GM12872 (cell line): ENCODE data around the gene RERG.

Experiments used
- TF ChIP-seq, protein P1 (sequence below): IDR thresholded peaks from 3 replicates; pipeline ENCODE4 v1.5.1; 2011; ENCODE audit warnings: low read depth, mild to moderate bottlenecking, low read length, moderate library complexity; ENCODE audit not compliant: insufficient read depth

Gene RERG

DNA sequence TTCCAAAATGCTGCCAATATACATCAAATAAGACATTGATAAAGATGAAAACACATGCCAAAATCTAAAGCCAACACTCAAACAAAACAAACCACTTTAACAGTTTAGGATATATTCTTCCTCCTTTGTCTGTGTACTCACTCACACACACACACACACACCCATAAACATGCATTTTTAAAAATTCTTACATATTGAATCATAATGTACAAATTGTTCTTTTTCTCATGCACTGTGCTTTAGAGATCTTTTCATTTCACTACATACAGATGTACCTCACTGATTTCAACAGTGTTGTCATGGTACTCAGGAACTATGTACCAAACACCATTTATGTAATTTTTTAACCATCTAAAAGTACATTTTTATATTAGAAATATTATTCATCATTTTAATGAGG, 9.5 kb upstream of the RERG start:
- TF ChIP-seq, protein P1, sequence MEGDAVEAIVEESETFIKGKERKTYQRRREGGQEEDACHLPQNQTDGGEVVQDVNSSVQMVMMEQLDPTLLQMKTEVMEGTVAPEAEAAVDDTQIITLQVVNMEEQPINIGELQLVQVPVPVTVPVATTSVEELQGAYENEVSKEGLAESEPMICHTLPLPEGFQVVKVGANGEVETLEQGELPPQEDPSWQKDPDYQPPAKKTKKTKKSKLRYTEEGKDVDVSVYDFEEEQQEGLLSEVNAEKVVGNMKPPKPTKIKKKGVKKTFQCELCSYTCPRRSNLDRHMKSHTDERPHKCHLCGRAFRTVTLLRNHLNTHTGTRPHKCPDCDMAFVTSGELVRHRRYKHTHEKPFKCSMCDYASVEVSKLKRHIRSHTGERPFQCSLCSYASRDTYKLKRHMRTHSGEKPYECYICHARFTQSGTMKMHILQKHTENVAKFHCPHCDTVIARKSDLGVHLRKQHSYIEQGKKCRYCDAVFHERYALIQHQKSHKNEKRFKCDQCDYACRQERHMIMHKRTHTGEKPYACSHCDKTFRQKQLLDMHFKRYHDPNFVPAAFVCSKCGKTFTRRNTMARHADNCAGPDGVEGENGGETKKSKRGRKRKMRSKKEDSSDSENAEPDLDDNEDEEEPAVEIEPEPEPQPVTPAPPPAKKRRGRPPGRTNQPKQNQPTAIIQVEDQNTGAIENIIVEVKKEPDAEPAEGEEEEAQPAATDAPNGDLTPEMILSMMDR: no peak

DNA sequence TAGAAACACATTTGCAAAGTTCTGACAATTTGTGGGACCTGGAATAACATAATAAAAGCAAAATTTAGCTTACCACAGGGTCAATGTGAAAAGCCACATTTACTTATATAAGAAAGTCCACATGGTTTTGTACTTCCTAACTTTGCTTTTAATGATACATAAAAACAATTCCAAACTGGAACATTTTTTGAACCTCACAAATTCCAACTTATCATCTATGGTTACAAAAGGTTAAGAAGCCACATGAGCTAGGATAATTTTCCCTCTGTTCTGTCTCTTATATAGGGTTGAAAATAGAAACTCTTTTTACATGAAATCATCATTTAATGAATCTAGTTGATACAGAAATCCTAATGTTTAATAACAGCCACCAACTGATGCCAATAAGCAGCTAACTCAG, 8.9 kb upstream of the RERG start:
- TF ChIP-seq, protein P1: no peak

GRCh38 chr12:15227004-15227679, 5.9 kb upstream of the RERG start:
- TF ChIP-seq, protein P1: peak; percentile 54

GRCh38 chr12:15225136-15225862, 4.1 kb upstream of the RERG start:
- TF ChIP-seq, protein P1: no peak

- TF ChIP-seq, protein P1: no peak
Observed at GRCh38 chr12:15222219-15222618, 1.0 kb upstream of the RERG start.

DNA sequence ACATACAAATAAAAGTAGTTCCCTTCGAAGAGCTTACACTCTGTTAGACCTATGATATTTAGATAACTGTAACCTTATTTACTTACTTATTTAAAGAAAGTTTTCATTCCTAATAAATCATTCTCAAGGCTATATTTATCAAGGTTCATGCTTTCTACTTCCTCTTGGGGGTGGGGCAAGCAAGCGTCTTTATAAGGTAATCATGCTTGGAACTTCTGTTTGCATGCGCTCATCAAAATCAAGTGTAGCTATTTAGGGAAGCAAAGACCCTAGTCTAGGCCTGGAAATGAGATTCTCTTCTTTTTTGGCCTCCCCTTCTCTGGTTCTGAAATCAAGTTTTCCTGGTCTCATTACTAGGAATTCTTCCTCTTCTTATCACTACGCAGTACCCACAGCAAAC, 766 bp downstream of the RERG start:
- TF ChIP-seq, protein P1: no peak

DNA sequence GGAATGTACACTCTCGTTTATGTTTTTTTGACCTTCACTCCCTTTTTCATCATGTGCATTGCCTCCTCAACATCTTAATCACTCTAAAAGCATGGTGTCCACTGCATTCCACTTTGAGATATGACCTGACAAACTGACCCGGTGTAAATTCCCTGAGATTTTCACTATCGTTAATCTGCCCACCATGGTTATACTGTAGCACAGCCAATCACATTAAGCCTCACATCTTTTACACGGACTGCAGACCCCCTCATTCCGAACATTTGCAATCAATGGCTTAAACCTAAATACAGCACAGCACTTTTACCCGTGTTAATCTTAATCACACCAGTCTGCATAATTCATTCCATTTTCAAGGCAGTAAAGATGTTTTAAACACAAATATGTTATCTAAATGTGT, 2.4 kb downstream of the RERG start:
- TF ChIP-seq, protein P1: no peak
